ENCODE results near the gene POLG. TPM values are rescaled to one million over a fixed set of nuclear protein-coding genes. Genes with fewer than 3 reads are reported as not detected.

Gene POLG
- total RNA-seq, 4 donors from 2014 or later: 38.4 to 62.0 (median 53.7) TPM

GRCh38 chr15:89369341-89369947 lies 34.8 kb upstream of the POLG start:
- DNase-seq: no peak
- no peaks in the 10 kb centered on the region for H3K36me3 ChIP-seq
- peaks cover 0 to 15% of the 10 kb centered on the region in 2 donors for H3K4me1 ChIP-seq
- peaks cover 21 to 91% of the 10 kb centered on the region in 2 donors for H3K27me3 ChIP-seq
- no peak overlapping the region for H3K4me3 ChIP-seq
- intact Hi-C loops (cut with DNase I; ENCODE audit: low total_unique reads): no loop called here
- H3K27ac ChIP-seq: no peak overlapping the region
- TF ChIP-seq CTCF (IDR thresholded peaks at IDR 0.05) (no peak), POLR2A (IDR thresholded peaks at IDR 0.05) (no peak)
- no peaks in the 10 kb centered on the region for H3K9me3 ChIP-seq

GRCh38 chr15:89368566-89369223 lies 34.1 kb upstream of the POLG start:
- TF ChIP-seq CTCF (IDR thresholded peaks at IDR 0.05) (no peak), POLR2A (IDR thresholded peaks at IDR 0.05) (no peak)
- intact Hi-C loops (cut with DNase I; ENCODE audit: low total_unique reads): no loop called here
- H3K4me1 ChIP-seq: peaks cover 0 to 15% of the 10 kb centered on the region in 2 donors
- DNase-seq: no peak
- H3K27ac ChIP-seq: no peak overlapping the region
- H3K27me3 ChIP-seq: peaks cover 21 to 92% of the 10 kb centered on the region in 2 donors
- H3K4me3 ChIP-seq: no peak overlapping the region
- no peaks in the 10 kb centered on the region for H3K36me3 ChIP-seq
- no peaks in the 10 kb centered on the region for H3K9me3 ChIP-seq

- no peak overlapping the region for H3K4me3 ChIP-seq
- H3K27me3 ChIP-seq: peaks cover 20 to 84% of the 10 kb centered on the region in 2 donors
- H3K36me3 ChIP-seq: no peaks in the 10 kb centered on the region
- intact Hi-C loops (cut with DNase I; ENCODE audit: low total_unique reads): no loop called here
- no peaks in the 10 kb centered on the region for H3K9me3 ChIP-seq
- DNase-seq: no peak
- no peak overlapping the region for H3K27ac ChIP-seq
- H3K4me1 ChIP-seq: peaks cover 0 to 15% of the 10 kb centered on the region in 2 donors
- no peak for TF ChIP-seq POLR2A (IDR thresholded peaks at IDR 0.05)
- TF ChIP-seq CTCF (IDR thresholded peaks at IDR 0.05): no peak
These were observed 33.1 kb upstream of the POLG start for GRCh38 chr15:89367485-89368451.

GRCh38 chr15:89366656-89367393 lies 32.2 kb upstream of the POLG start:
- Histone ChIP-seq H3K27me3 (peaks cover 29 to 75% of the 10 kb centered on the region in 2 donors), H3K4me1 (peaks cover 0 to 17% of the 10 kb centered on the region in 2 donors), H3K27ac (no peak overlapping the region), H3K9me3 (no peaks in the 10 kb centered on the region), H3K4me3 (no peak overlapping the region), H3K36me3 (no peaks in the 10 kb centered on the region)
- intact Hi-C loops (cut with DNase I; ENCODE audit: low total_unique reads): no loop called here
- DNase-seq: no peak
- TF ChIP-seq CTCF (IDR thresholded peaks at IDR 0.05) (no peak), POLR2A (IDR thresholded peaks at IDR 0.05) (no peak)

All from uterus (tissue), 4 donors.